ENCODE measurements around the gene EPHB4.

DNA sequence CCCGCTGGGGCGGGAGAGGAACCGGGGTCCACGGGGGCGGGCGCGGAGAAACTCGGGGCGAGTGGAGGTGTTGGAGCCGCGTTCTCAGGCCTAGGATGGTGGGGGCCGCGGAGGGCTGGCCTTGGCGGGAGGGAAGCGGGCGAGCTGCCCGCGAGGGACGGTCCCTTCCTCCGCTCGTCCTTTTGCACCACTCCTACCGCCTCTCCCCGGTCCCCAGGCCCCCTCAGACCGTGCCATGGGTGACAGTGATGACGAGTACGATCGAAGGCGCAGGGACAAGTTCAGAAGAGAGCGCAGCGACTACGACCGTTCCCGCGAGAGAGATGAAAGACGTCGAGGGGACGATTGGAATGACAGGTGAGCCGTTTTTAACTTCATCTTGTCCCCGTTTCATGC, 48.0 kb upstream of the EPHB4 start:
- TF ChIP-seq, protein P1, sequence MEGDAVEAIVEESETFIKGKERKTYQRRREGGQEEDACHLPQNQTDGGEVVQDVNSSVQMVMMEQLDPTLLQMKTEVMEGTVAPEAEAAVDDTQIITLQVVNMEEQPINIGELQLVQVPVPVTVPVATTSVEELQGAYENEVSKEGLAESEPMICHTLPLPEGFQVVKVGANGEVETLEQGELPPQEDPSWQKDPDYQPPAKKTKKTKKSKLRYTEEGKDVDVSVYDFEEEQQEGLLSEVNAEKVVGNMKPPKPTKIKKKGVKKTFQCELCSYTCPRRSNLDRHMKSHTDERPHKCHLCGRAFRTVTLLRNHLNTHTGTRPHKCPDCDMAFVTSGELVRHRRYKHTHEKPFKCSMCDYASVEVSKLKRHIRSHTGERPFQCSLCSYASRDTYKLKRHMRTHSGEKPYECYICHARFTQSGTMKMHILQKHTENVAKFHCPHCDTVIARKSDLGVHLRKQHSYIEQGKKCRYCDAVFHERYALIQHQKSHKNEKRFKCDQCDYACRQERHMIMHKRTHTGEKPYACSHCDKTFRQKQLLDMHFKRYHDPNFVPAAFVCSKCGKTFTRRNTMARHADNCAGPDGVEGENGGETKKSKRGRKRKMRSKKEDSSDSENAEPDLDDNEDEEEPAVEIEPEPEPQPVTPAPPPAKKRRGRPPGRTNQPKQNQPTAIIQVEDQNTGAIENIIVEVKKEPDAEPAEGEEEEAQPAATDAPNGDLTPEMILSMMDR (conservative IDR thresholded peaks at IDR 0.05; ENCODE audit: low read depth, low read length) = no peak
- TF ChIP-seq EZH2 (IDR thresholded peaks at IDR 0.05; ENCODE audit: low read length, unreplicated experiment) = no peak
- TF ChIP-seq EZH2phosphoT487 (IDR thresholded peaks at IDR 0.05; ENCODE audit: borderline replicate concordance, low read length) = no peak

All from PC-3 (cell line).